Tibial nerve (tissue), 4 donors: Measurements from ENCODE around the gene RPN2. TPM values are rescaled to one million over a fixed set of nuclear protein-coding genes. Genes with fewer than 3 reads are reported as not detected.

ENCODE experiments used
- DNase-seq, 2 donors: peaks; one replicate each; pipeline ENCODE4 v3.0.0-alpha.2; 2019; ENCODE audit warnings: low spot score in 2 of 2
- H3K27ac ChIP-seq, 4 donors: fragments of 200-600 bp; sonication (generic) in 3 of 4; one replicate each; pipeline ENCODE4 v1.5.1; 2017 to 2019; ENCODE audit warnings: mild to moderate bottlenecking in 1 of 4
- H3K27me3 ChIP-seq, 2 donors: fragments of 200-600 bp; sonication (generic) in 1 of 2; one replicate each; pipeline versions ENCODE4 v1.5.1 to v1.6.0; 2017 to 2019
- H3K36me3 ChIP-seq, 3 donors: fragments of 200-600 bp; sonication (generic); one replicate each; pipeline ENCODE4 v1.5.1; 2018 to 2019
- H3K4me1 ChIP-seq, 4 donors: fragments of 200-600 bp; sonication (generic) in 3 of 4; one replicate each; pipeline ENCODE4 v1.5.1; 2017 to 2019
- H3K4me3 ChIP-seq, 4 donors: fragments of 200-600 bp; sonication (generic) in 3 of 4; one replicate each; pipeline ENCODE4 v1.5.1; 2017 to 2019; ENCODE audit warnings: mild to moderate bottlenecking in 1 of 4, moderate library complexity in 1 of 4
- H3K9me3 ChIP-seq, 4 donors: fragments of 200-600 bp; sonication (generic) in 3 of 4; one replicate each; pipeline ENCODE4 v1.5.1; 2017 to 2019
- EP300 ChIP-seq, 2 donors: sonication (generic); formaldehyde crosslinking; IDR thresholded peaks; one replicate each; pipeline ENCODE4 v1.6.1; 2017; ENCODE audit warnings: antibody characterized with exemption in 2 of 2, mild to moderate bottlenecking in 1 of 2
- POLR2A ChIP-seq, 2 donors: fragments of 450-650 bp; IDR thresholded peaks; one replicate each; pipeline ENCODE4 v1.6.1; 2017; ENCODE audit warnings: antibody characterized with exemption in 2 of 2, mild to moderate bottlenecking in 2 of 2, moderate library complexity in 2 of 2
- WGBS, 2 donors: methylation state at CpG; one replicate each; pipeline ENCODE4 v1.1.5; 2018; 5-methylcytosine and 5-hydroxymethylcytosine counted together
- total RNA-seq, 4 donors: library from RNA; depleted of rRNA; stranded (reverse); fragments of >200 nt; gene quantifications; one replicate each; pipeline ENCODE4 v1.1.0, GENCODE V29; 2016
- TF ChIP-seq, protein P1 (sequence below), 5 experiments: fragments of 200-600 bp in 3 of 5; fragments of 450-650 bp in 2 of 5; sonication (generic) in 3 of 5; IDR thresholded peaks; one replicate each; pipeline ENCODE4 v1.5.1; 2016 to 2019; ENCODE audit warnings: antibody characterized with exemption in 5 of 5, mild to moderate bottlenecking in 3 of 5, moderate library complexity in 2 of 5

Gene RPN2
- total RNA-seq, 4 donors from 2014 or later = 87.7 to 124 (median 101) TPM

- WGBS, 2 donors = 91 to 93% methylated on average over 4 of the region's 4 CpGs
- no peak overlapping the region for H3K4me3 ChIP-seq
Measured at GRCh38 chr20:37158248-37158647, 20.9 kb upstream of the RPN2 start.

DNA sequence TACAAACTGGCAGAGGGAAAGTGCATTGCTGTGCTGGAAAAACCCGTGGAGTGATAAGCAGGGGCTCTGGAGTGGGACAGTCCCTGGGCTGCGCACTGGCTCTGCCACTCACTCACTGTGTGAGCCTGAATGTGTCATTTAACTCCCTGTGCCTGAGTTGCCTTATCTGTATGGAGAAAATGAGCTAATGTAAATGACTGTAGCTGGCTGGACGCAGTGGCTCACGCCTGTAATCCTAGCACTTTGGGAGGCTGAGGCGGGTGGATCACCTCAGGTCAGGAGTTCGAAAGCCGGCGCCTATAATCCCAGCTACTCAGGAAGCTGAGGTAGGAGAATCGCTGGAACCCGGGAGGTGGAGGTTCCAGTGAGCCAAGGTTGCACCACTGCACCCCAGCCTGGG is 18.4 kb upstream of the RPN2 start:
- TF ChIP-seq, protein P1, sequence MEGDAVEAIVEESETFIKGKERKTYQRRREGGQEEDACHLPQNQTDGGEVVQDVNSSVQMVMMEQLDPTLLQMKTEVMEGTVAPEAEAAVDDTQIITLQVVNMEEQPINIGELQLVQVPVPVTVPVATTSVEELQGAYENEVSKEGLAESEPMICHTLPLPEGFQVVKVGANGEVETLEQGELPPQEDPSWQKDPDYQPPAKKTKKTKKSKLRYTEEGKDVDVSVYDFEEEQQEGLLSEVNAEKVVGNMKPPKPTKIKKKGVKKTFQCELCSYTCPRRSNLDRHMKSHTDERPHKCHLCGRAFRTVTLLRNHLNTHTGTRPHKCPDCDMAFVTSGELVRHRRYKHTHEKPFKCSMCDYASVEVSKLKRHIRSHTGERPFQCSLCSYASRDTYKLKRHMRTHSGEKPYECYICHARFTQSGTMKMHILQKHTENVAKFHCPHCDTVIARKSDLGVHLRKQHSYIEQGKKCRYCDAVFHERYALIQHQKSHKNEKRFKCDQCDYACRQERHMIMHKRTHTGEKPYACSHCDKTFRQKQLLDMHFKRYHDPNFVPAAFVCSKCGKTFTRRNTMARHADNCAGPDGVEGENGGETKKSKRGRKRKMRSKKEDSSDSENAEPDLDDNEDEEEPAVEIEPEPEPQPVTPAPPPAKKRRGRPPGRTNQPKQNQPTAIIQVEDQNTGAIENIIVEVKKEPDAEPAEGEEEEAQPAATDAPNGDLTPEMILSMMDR (IDR thresholded peaks at IDR 0.05) = no peak
- TF ChIP-seq POLR2A (IDR thresholded peaks at IDR 0.05) (no peak), EP300 (IDR thresholded peaks at IDR 0.05) (no peak)

More at GRCh38 chr20:37158248-37158647, 20.9 kb upstream of the RPN2 start:
- Histone ChIP-seq H3K27me3 (no peaks in the 10 kb centered on the region), H3K27ac (no peak overlapping the region), H3K36me3 (peaks cover 0 to 35% (median 0%) of the 10 kb centered on the region in 3 donors), H3K9me3 (no peaks in the 10 kb centered on the region), H3K4me1 (no peaks in the 10 kb centered on the region)
- no peak for TF ChIP-seq POLR2A (IDR thresholded peaks at IDR 0.05)
- DNase-seq = no peak

GRCh38 chr20:37161830-37162549 is 17.1 kb upstream of the RPN2 start:
- no peaks in the 10 kb centered on the region for H3K27me3 ChIP-seq
- peaks cover 0 to 15% (median 0%) of the 10 kb centered on the region in 3 donors for H3K36me3 ChIP-seq
- TF ChIP-seq EP300 (IDR thresholded peaks at IDR 0.05) (no peak), POLR2A (IDR thresholded peaks at IDR 0.05) (no peak)
- TF ChIP-seq, protein P1 (IDR thresholded peaks at IDR 0.05) = no peak
- no peaks in the 10 kb centered on the region for H3K4me1 ChIP-seq
- H3K27ac ChIP-seq = no peak overlapping the region
- DNase-seq = no peak
- no peak overlapping the region for H3K4me3 ChIP-seq
- 70 to 72% methylated on average over 12 of the region's 12 CpGs for WGBS, 2 donors
- no peaks in the 10 kb centered on the region for H3K9me3 ChIP-seq

More for the DNA sequence above, 18.4 kb upstream of the RPN2 start:
- Histone ChIP-seq H3K27me3 (no peaks in the 10 kb centered on the region), H3K9me3 (no peaks in the 10 kb centered on the region), H3K36me3 (peaks cover 0 to 17% (median 0%) of the 10 kb centered on the region in 3 donors), H3K27ac (no peak overlapping the region), H3K4me1 (no peaks in the 10 kb centered on the region), H3K4me3 (no peak overlapping the region)
- no peak for DNase-seq
- 87% methylated on average over 10 of the region's 10 CpGs for WGBS, 2 donors

DNA sequence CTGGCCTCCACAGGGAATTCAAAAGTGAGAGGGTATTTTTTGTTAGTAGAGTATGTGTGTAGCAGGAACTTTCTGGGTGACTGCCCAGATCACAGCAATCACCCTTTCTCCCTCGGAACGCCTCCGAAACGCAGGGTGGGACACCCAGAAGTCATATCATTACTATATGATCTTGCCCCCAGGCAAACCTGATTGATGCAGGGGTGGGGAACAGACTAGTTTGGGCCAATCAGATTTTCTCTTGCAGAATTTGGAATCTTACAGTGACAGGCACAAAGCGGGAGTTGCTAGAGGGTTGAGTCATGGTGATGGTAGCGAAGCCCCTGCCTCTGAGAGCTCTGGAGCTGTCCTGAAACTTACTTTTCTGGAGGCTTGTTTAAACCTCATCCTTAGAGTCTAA is 16.5 kb upstream of the RPN2 start:
- Histone ChIP-seq H3K27me3 (no peaks in the 10 kb centered on the region), H3K4me3 (no peak overlapping the region), H3K4me1 (no peaks in the 10 kb centered on the region), H3K27ac (no peak overlapping the region), H3K9me3 (no peaks in the 10 kb centered on the region), H3K36me3 (peaks cover 0 to 15% (median 0%) of the 10 kb centered on the region in 3 donors)
- DNase-seq = no peak
- TF ChIP-seq EP300 (IDR thresholded peaks at IDR 0.05) (no peak), POLR2A (IDR thresholded peaks at IDR 0.05) (no peak)
- TF ChIP-seq, protein P1 (IDR thresholded peaks at IDR 0.05) = no peak
- WGBS, 2 donors = 54 to 63% methylated on average over 6 of the region's 6 CpGs

DNA sequence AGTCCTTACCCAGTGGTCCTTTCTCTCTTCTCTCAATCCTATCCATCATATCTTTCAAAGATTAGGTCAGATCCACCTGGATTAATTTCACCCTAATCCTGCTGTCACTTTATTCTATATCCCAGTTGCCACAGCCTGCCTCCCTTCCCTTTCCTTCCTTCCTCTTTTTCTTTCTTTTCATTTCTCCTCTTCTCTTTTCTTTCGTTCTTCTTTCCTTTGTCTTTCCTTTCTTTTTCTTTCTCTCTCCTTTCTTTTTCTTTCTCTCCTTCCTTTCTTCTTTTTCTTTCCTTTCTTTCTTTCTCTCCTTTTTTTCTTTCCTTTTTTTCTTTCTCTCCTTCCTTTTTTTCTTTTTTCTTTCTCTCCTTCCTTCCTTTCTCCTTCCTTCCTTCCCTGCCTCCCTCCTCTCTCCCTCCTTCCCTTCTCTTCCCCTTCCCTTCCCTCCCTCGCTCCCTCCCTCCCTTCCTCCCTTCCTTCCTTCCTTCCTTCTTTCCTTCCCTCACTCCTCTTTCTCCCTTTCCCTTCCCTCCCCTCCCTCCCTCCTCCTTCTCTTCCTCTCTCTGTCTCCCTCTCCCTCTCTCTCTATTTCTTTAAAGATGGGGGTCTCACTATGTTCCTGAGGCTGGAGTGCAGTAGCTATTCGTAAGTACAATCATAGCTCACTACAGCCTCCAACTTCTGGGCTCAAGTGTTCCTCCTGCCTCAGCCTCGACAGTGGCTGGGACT is 15.1 kb upstream of the RPN2 start:
- peaks cover 0 to 18% (median 0%) of the 10 kb centered on the region in 3 donors for H3K36me3 ChIP-seq
- DNase-seq = no peak
- WGBS, 2 donors = 88 to 92% methylated on average over 4 of the region's 4 CpGs
- no peak overlapping the region for H3K27ac ChIP-seq
- no peaks in the 10 kb centered on the region for H3K27me3 ChIP-seq
- H3K9me3 ChIP-seq = no peaks in the 10 kb centered on the region
- H3K4me1 ChIP-seq = no peaks in the 10 kb centered on the region
- no peak overlapping the region for H3K4me3 ChIP-seq
- TF ChIP-seq, protein P1 (IDR thresholded peaks at IDR 0.05) = no peak
- no peak for TF ChIP-seq EP300 (IDR thresholded peaks at IDR 0.05)
- no peak for TF ChIP-seq POLR2A (IDR thresholded peaks at IDR 0.05)
